IPS-15b (cell line): Measurements from ENCODE around the gene CTSK.
"Not testable (repeated sequence)": the region's sequence is repeated elsewhere in the genome, so short reads cannot be mapped to it uniquely, and the experiment has no call there.

Source experiments
- H3K27me3 ChIP-seq: one replicate; pipeline ENCODE4 v1.6.1; 2013; ENCODE audit warnings: low read length; ENCODE audit not compliant: control insufficient read depth, insufficient read depth
- H3K36me3 ChIP-seq: one replicate; pipeline ENCODE4 v1.6.1; 2013; ENCODE audit warnings: low read length; ENCODE audit not compliant: control insufficient read depth, insufficient read depth
- H3K4me1 ChIP-seq: one replicate; pipeline ENCODE4 v1.6.1; 2013; ENCODE audit warnings: mild to moderate bottlenecking, low read length; ENCODE audit not compliant: control insufficient read depth, insufficient read depth
- H3K4me3 ChIP-seq: one replicate; pipeline ENCODE4 v1.5.1; 2013; ENCODE audit warnings: low read depth, low read length
- H3K9ac ChIP-seq: one replicate; pipeline ENCODE4 v1.6.1; 2013; ENCODE audit warnings: low read depth, mild to moderate bottlenecking, low read length
- H3K9me3 ChIP-seq: one replicate; pipeline ENCODE4 v1.6.1; 2013; ENCODE audit warnings: mild to moderate bottlenecking, low read length; ENCODE audit not compliant: control insufficient read depth, insufficient read depth

CTSK gene

GRCh38 chr1:150799089-150799488 is 9.0 kb downstream of the CTSK start:
- H3K9ac ChIP-seq, result no peak overlapping the region
- H3K27me3 ChIP-seq, result no peaks in the 10 kb centered on the region
- no peaks in the 10 kb centered on the region for H3K9me3 ChIP-seq
- H3K36me3 ChIP-seq, result no peaks in the 10 kb centered on the region
- no peak overlapping the region for H3K4me3 ChIP-seq
- peaks cover 17% of the 10 kb centered on the region for H3K4me1 ChIP-seq

- no peak overlapping the region for H3K9ac ChIP-seq
- no peaks in the 10 kb centered on the region for H3K9me3 ChIP-seq
- no peaks in the 10 kb centered on the region for H3K27me3 ChIP-seq
- no peaks in the 10 kb centered on the region for H3K36me3 ChIP-seq
- H3K4me1 ChIP-seq, result peaks cover 17% of the 10 kb centered on the region
- H3K4me3 ChIP-seq, result no peak overlapping the region
Measured at GRCh38 chr1:150798525-150798924, 9.5 kb downstream of the CTSK start.

DNA sequence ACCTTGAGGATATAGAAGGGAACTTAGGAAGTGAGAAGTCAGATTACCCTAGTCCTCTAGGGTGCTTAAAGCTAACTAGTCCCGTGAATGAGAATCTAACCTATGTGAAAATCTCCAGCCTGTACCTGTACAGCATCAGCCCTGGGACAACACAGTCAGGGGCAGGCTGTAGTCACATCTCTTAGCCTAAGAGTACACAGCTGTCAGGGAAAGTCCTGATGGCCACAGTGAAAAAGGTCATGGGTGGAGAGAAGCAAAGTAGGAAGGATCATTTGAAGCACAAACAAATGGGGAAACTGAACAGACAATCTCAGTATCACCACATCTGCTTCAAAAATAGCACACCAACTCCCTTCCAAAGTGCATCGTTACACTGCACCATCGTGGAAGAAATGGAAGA is 11.7 kb downstream of the CTSK start:
- peaks cover 17% of the 10 kb centered on the region for H3K4me1 ChIP-seq
- H3K9me3 ChIP-seq, result no peaks in the 10 kb centered on the region
- no peaks in the 10 kb centered on the region for H3K36me3 ChIP-seq
- H3K27me3 ChIP-seq, result no peaks in the 10 kb centered on the region
- H3K9ac ChIP-seq, result no peak overlapping the region
- no peak overlapping the region for H3K4me3 ChIP-seq

DNA sequence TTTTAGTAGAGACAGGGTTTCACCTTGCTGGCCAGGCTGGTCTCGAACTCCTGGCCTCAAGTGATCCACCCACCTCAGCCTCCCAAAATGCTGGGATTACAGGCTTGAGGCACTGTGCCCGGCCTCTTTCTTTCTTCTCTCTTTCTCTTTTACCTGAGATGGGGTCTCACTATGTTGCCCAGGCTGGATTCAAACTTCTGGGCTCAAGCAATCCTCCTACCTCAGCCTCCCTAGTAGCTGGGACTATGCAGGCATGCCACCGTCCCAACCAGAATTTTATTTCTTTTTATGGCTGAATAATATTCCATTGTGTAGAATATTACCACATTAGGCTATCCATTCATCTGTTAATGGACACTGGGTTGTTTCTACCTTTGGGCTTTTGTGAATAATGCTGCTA is 14.3 kb downstream of the CTSK start:
- H3K27me3 ChIP-seq, H3K4me3 ChIP-seq, H3K9me3 ChIP-seq, H3K36me3 ChIP-seq, H3K4me1 ChIP-seq, H3K9ac ChIP-seq: not testable (repeated sequence)

DNA sequence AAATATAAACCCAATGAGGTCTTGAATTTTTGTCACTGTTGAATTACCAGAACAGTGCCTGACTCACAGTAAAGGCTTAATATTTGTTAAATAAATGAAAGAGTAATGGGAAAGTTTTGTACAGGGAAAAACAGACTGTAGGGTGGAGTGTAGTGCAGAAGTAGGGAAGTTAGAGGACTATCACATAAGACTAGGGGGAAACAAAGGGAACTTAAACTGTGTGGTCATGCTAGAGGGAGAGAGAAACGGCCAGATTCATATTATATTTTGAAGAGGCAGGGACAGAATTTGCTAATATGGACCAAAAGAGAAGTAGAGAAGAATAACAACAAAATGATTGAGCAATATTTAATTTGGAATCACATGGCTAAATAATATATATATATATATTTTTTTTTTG is 14.8 kb downstream of the CTSK start:
- no peaks in the 10 kb centered on the region for H3K36me3 ChIP-seq
- peaks cover 4% of the 10 kb centered on the region for H3K4me1 ChIP-seq
- H3K27me3 ChIP-seq, result no peaks in the 10 kb centered on the region

GRCh38 chr1:150791585-150791984 is 16.5 kb downstream of the CTSK start:
- Histone ChIP-seq H3K9me3 (no peaks in the 10 kb centered on the region), H3K4me3 (no peak overlapping the region), H3K4me1 (no peaks in the 10 kb centered on the region), H3K36me3 (no peaks in the 10 kb centered on the region), H3K27me3 (no peaks in the 10 kb centered on the region), H3K9ac (no peak overlapping the region)

More for the DNA sequence above, 14.8 kb downstream of the CTSK start:
- H3K9me3 ChIP-seq, result no peaks in the 10 kb centered on the region
- H3K4me3 ChIP-seq, result no peak overlapping the region
- no peak overlapping the region for H3K9ac ChIP-seq

GRCh38 chr1:150789396-150789795 is 18.7 kb downstream of the CTSK start:
- Histone ChIP-seq H3K36me3 (no peaks in the 10 kb centered on the region), H3K9ac (no peak overlapping the region), H3K4me1 (no peaks in the 10 kb centered on the region), H3K9me3 (no peaks in the 10 kb centered on the region), H3K4me3 (no peak overlapping the region), H3K27me3 (no peaks in the 10 kb centered on the region)

DNA sequence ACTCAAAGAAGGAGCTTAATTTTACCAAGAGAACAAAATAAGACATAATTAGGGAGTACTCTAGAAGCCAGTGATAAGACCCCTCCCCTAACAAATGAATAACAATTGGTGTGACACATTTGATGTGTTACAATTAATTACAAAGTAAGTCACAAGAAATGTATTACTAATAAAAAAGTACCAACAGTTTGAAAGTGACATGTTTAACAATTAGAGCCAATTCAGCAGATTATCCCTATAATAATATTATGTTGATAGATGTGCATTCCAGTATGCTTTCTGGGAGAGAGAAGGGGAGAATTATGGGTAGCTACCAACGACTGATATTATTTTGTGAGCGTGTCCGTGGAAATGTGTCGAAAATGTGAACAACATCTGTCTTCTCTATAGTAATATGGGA is 19.1 kb downstream of the CTSK start:
- Histone ChIP-seq H3K27me3 (no peaks in the 10 kb centered on the region), H3K36me3 (no peaks in the 10 kb centered on the region), H3K9me3 (no peaks in the 10 kb centered on the region), H3K4me3 (no peak overlapping the region), H3K4me1 (no peaks in the 10 kb centered on the region), H3K9ac (no peak overlapping the region)

DNA sequence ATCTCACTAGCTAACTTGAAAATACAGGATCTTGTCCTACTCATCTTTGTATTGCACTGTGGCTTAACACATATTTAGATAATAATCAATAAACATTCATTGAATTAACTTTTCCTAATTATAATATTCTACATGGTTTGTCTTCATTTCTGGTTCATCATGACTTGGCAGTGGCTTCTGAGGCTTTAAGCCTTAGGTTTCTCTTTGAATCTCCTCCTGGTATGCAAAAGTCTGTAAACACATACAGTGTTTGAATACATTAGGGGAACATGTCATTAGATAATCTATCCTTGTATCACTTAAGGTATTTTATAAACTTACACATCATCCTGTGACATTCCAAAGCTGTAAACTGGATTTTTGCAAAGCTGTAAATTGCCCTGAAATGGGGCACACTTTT is 20.6 kb downstream of the CTSK start:
- Histone ChIP-seq H3K4me3 (no peak overlapping the region), H3K9ac (no peak overlapping the region), H3K27me3 (no peaks in the 10 kb centered on the region), H3K9me3 (no peaks in the 10 kb centered on the region), H3K36me3 (no peaks in the 10 kb centered on the region), H3K4me1 (no peaks in the 10 kb centered on the region)

GRCh38 chr1:150780510-150780909 is 27.6 kb downstream of the CTSK start:
- no peaks in the 10 kb centered on the region for H3K9me3 ChIP-seq
- no peaks in the 10 kb centered on the region for H3K36me3 ChIP-seq
- no peaks in the 10 kb centered on the region for H3K27me3 ChIP-seq
- H3K4me1 ChIP-seq, result no peaks in the 10 kb centered on the region
- H3K4me3 ChIP-seq, result no peak overlapping the region
- H3K9ac ChIP-seq, result no peak overlapping the region

- H3K9ac ChIP-seq, result no peak overlapping the region
- H3K4me3 ChIP-seq, result no peak overlapping the region
- no peaks in the 10 kb centered on the region for H3K4me1 ChIP-seq
- no peaks in the 10 kb centered on the region for H3K27me3 ChIP-seq
- H3K36me3 ChIP-seq, result no peaks in the 10 kb centered on the region
- H3K9me3 ChIP-seq, result no peaks in the 10 kb centered on the region
Measured at GRCh38 chr1:150778409-150778808, 29.7 kb downstream of the CTSK start.

DNA sequence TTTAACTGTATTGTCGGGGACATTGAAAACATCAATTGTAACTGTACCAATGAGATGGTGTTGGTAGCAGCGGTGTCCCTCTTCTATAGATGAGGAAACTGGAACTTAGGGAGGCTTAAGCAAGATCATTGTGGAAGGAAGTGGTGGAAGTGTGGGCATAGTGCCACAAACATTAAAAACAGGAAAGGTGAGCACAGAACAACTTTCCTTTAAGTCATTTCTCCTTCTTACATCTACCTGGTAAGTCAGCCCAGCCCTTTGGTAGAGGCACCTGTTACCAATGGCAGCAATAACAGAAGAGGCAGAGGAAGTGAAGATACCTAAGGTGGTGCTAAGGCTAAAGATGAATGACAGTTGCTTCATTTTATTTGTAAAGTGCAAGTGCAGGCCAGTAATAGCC is 30.5 kb downstream of the CTSK start:
- Histone ChIP-seq H3K36me3 (no peaks in the 10 kb centered on the region), H3K4me3 (no peak overlapping the region), H3K9me3 (no peaks in the 10 kb centered on the region), H3K27me3 (no peaks in the 10 kb centered on the region), H3K9ac (no peak overlapping the region), H3K4me1 (no peaks in the 10 kb centered on the region)

- H3K4me3 ChIP-seq, H3K36me3 ChIP-seq, H3K9ac ChIP-seq, H3K27me3 ChIP-seq, H3K9me3 ChIP-seq, H3K4me1 ChIP-seq: not testable (repeated sequence)
Measured at GRCh38 chr1:150775931-150776505, 32.0 kb downstream of the CTSK start.
